HG03342 (cell line): ENCODE results near the gene KRT35.

Experiments
- ATAC-seq: cut with Tn5 transposase; IDR thresholded peaks from one replicate; pipeline ENCODE4 v1.9.1; 2021; ENCODE audit warnings: mild to moderate bottlenecking, moderate library complexity; ENCODE audit not compliant: unreplicated experiment

The KRT35 gene

DNA sequence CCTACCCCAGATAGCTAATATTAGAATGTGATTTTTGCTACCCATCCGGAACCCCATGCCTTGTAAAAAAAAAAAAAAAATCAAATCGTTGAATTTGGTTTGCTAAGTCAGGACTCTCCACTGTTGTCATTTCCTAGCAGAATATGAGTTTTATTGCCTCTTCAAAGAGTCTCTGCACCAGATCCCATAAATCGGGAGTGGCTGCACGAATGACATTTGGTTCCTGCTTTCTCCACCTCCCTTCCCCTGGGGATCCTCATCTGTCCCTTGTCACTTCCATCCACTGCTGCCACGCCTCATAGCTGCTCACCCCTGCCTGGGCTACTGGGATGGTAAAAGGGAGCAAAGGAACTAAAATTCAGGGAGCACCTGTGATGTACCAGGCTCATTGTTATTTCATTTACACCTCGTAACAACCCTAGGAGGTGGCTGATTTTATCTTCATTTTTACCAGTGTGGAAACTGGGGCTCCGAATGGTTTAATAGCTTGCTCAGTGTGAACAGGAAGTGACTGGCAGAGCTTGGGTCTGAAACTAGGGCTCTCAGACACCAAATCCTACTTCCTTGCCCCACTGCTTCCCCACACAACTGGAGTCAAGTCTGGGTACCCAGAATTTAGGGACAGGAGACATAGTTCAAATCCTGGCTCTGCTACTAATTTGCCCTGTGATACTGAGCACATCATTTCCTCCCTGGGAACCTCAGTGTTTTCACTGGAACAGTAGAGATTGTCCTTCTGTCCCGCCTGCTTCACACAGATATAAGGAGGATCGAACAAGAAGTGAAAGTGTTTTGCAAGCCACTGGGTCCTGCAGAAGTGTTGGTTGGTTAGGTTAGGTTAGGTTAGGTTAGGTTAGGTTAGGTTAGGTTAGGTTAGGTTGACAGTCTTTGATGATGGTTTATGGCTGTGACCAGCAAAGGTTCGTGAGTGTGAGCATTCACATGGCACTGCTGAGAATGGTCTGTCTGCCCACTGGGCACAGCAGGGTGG lies 9.3 kb upstream of the KRT35 start:
- ATAC-seq: no peak

DNA sequence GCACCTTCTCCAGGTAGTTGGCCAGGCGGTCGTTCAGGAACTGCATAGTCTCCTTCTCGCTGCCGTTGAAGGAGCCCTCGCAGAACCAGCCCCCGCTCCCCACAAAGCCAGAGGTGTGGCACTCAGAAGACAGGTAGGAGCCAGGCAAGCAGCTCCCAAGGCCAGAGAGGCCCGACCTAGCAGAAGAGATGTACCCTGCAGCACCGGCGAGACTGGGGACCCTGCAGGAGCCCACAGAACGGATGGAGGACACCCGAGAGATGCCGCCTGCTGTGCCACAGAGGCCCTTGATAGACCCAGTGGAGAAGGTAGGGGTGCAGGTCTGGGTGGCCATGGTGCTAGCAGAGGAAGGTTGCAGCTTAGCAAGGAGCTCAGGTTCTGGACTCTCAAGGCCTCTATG lies 8.6 kb upstream of the KRT35 start, which contains the start of gene KRT36:
Gene KRT36, minus strand, starts transcription at position 380 of the 400 bp plus-strand sequence. Its CDS starts 46 bp downstream, at position 334.
- ATAC-seq: no peak

- ATAC-seq: no peak
Observed at GRCh38 chr17:41486809-41487530, 6.0 kb upstream of the KRT35 start.

DNA sequence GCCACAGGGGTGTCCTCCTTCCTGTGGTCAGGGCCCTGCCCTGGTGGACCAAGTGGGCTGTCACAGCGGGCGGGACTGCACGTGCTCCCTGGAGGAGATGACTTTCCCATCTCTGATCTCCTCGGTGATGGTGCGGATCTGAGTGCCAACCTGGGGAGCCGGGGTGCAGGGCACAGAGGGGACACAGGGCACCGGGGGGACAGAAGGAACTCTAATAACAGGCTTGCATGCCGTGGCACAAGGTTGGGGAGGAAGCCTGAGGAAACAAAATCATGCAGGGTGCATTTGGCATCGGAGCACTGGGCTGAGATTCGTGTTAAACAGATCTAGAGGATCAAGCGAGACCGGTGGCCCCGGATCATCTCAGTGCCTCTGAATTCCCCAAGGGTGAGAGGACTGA lies 5.4 kb upstream of the KRT35 start:
- ATAC-seq: no peak

GRCh38 chr17:41484920-41485904 lies 4.3 kb upstream of the KRT35 start:
- ATAC-seq: no peak

DNA sequence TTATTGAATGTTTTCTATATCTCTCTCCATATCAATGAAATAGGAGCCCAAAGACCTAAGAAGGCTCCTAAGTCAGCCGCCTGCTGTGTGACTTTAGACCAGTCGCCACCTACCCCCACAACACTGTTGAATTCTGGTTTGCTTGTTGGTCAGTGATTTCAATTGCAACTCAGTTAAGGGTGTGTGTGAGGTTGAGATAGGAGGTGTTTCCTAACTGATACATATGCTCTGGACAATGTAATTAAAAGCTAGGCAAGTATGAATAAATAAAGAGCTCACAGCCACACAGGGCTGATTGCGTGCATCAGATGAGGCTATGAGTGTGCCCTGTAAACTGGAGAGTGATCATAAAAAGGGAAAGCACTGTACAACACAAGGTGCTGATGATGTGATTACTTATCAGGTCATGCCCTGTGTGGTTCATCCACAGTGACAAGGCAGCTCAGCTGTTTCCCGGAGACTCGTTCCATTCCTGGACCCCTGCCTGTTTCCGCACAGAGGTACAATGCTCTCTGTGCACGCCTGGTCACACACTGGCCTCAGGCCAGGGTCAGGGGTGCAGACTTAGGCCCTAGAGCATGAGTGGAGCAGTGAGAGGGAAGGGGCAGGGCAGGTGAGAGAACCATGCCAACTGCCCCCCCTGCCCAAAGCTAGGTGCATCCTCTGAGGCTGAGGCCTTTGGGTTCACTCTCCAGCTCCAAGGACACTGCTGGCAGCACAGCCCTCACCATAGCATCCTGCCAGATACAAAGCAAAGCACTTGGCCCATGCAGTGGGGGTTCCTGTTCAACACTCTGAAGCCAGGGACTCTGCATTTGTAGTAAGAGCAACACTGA lies 3.3 kb upstream of the KRT35 start:
- ATAC-seq: no peak

- ATAC-seq: no peak
Observed at GRCh38 chr17:41483531-41483930, 2.6 kb upstream of the KRT35 start.

GRCh38 chr17:41480581-41480980 lies 370 bp downstream of the KRT35 start:
- no peak for ATAC-seq

DNA sequence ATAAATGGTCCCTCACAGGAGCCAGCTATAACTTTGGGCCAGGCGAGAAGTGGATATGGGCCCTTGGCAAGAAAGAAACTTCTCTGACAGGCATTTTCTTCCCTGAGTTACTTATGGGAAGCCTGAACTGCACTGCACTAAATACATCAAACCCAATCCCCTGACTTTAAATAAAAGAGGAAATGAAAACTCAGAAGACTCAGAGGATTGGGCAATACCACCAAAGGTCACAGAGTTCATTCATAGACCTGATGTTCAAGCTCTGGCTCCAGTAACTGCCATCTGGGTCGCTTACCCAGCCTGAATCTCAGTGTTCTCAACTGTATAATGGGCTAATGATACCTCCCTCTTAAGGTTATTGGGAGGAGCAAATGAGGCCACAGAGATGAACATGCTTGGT lies 815 bp downstream of the KRT35 start:
- ATAC-seq: no peak

- no peak for ATAC-seq
Observed at GRCh38 chr17:41478237-41478636, 2.7 kb downstream of the KRT35 start.

- no peak for ATAC-seq
Observed at GRCh38 chr17:41476866-41477815, 3.8 kb downstream of the KRT35 start.

- ATAC-seq: no peak
Observed at GRCh38 chr17:41475421-41475820, 5.5 kb downstream of the KRT35 start.

DNA sequence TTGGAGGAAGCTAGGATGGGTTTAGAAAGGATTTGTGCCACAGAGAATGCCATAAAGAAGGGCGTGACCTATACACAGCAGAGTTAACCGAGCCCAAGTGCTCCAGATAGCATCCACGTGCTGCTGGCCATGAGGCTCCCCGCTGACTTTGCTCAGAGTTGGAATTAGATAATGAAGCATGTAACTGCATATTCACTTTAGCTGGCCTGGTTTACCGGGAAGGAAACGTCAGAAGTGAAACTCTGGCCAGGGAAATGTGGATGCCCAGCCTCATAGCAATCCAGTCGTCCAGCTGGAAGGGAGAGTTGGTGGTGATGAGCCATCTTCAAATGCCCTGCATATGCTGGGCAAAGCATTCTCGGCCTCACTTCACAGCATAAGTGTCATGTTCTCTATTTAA lies 6.1 kb downstream of the KRT35 start:
- ATAC-seq: no peak

- ATAC-seq: no peak
Observed at GRCh38 chr17:41468346-41468745, 12.6 kb downstream of the KRT35 start.

- no peak for ATAC-seq
Observed at GRCh38 chr17:41467561-41467960, 13.4 kb downstream of the KRT35 start.

DNA sequence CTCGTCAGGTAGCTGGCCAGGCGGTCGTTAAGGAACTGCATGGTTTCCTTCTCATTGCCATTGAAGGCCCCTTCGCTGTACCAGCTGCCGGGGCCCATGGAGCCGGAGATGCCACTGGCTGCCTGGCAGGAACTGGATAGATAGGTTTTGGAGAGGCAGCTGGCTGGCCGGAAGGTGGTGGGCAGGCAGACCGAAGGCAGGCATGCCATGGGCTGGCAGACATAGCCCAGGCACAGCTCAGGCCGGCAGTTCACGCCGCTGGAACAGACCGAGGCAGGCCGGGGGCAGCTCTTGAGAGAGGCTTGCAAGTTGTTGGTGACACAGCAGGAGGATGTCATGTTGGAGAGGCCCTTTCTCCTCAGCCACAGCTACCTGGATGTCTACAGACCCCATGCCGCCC lies 14.0 kb downstream of the KRT35 start, which contains the start of gene KRT32:
Gene KRT32, minus strand, starts transcription at position 399 of the 400 bp plus-strand sequence. Its CDS starts 61 bp downstream, at position 338.
- ATAC-seq: no peak

- ATAC-seq: no peak
Observed at GRCh38 chr17:41464682-41465081, 16.3 kb downstream of the KRT35 start.

DNA sequence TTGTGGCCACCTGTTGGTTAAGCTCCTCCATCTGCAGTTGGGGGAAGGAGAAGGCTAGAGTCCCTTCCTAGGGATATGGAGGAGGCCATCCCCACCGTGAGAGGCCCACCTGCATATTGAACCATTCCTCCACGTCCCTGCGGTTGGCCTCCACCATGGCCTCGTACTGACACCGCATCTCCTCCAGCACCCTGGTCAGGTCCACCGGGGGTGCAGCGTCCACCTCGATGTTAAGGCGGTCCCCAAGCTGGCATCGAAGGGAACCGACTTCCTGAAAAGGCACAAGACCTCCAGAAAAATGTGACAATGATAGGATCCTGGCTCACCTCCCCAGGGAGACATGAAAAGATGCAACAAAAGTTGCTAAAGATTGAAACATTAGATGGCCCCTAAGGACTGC lies 16.8 kb downstream of the KRT35 start:
- no peak for ATAC-seq

DNA sequence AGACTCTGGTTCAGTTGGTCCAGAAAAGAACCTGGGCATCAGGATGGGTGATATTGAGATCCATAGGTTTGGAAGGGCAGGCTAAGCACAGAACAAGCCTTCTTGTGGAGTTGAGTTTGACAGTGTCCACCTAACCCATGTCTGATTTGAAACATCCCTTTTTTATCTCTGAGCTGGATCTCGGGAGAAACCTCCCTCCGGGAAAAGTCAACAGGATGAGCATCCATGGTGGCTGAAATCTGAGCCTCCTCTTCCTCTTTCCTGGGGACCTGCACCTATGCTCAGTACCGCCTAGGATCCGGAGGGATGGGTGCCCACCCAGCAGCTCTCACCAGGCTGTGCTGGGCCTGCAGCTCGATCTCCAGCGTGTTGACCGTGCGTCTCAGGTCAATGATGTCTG lies 17.2 kb downstream of the KRT35 start:
- ATAC-seq: no peak
